Erythroblast (primary cell): ENCODE results near the gene LRCOL1.

Source experiments
- GATA1 ChIP-seq: IDR thresholded peaks from 2 replicates; pipeline ENCODE4 v1.6.1; 2011; ENCODE audit warnings: low read depth, mild to moderate bottlenecking, control low read depth, low read length, moderate library complexity
- POLR2A ChIP-seq: IDR thresholded peaks from 2 replicates; pipeline ENCODE4 v1.6.1; 2011; ENCODE audit warnings: mild to moderate bottlenecking, low read length

DNA sequence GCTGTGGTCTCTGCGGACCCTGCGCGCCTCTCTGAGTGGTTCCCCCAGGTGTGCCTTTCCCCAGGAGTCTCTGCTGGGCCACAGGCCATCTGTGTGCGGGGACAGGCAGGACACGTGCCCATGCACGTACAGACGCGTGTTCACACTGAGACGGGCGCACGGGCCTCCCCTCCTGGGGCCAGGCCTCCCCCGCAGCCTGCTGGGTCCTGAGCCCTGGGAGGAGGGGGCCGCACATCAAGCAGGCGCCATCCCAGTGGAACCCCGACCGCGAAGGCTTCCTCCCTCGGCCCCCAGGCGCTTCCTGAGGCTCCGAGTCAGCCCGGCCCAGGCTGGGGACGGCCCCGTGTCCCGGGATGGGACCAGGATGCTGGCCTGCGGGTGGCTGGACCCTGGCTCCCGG lies 39.7 kb downstream of the LRCOL1 start:
- no peak for TF ChIP-seq POLR2A
- no peak for TF ChIP-seq GATA1
